T-helper 2 cell treated with Interferon-gamma antibody and Interleukin-4, amounts not matched to agents 100 ng/mL and 5 ng/mL, for 36 hours (primary cell): ENCODE data around the gene FBXW9. TPM values are rescaled to one million over a fixed set of nuclear protein-coding genes. Genes with fewer than 3 reads are reported as not detected.
"Not testable (repeated sequence)": the region's sequence is repeated elsewhere in the genome, so short reads cannot be mapped to it uniquely, and the experiment has no call there.

ENCODE experiments used
- intact Hi-C: fragments of 100-400 bp; cut with micrococcal nuclease; formaldehyde crosslinking; loops from one replicate; pipeline ENCODE4 v1.15.1; 2023
- total RNA-seq: library from RNA; stranded (reverse); gene quantifications from 2 replicates; pipeline ENCODE4 v1.2.3, GENCODE V29; 2022

The FBXW9 gene
- total RNA-seq, 1 donor from 2014 or later = 6.2 TPM

DNA sequence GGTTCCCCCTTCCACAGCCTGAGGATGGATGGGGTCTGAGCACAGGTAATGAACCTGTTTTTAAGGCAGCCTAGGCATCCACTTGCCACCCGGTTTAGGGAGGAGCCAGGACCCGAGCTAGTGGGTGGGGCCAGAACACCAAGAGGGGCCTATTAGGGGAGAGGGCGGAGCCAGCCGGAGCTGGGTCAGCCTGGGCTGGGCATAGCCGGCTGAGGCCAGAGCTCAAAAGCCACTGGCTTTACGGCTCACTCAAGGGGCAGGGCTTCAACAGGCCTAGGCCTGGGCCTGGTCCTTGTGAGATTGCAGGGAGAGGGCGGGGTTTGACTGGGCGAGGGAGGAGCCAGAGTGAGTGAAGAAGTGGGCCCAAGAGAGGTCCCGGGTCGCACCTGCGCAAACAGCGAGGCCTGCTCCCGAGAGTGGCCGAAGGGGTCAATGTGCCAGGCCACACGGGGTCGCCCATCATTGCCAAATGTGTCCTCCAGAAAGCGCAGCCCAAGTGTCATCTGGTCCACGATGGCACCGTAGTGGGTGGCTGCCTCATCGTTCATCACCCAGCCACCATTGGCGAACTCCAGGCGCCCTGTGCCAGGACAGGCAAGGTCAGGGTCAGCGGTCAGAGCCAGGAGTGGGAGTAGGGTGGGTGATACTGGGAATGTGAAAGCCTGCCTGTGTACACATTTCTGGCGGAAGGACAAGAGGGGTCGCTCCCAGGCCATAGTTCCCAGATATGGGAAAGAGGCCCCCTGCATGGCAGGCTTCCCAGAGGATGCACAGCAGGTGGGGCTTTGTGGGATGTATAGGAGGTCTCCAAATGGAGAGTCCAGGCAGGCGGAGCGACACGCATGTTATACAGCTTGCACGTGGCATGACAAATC lies 31.8 kb downstream of the FBXW9 start:
- intact Hi-C loops = loop anchor here (5.0 kb wide), 1 partner anchor 742 kb away; no protein-coding TSS in a partner anchor

DNA sequence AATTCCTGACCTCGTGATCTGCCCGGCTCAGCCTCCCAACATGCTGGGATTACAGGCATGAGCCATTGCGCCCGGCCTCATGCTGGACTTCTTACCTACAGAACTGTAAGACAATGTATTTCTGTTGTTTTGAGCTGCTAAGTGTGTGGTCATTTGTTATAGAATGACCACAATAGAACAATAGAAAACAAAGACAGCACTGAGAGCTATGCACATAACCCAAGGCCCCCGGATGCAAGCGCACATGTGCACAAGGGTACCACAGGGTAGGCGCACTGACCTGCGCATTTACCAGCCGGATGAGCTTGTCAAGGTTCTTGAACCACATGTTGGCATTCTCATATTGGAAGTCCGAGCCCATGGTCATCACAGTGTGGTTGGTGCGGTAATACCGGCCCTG lies 35.5 kb downstream of the FBXW9 start:
- intact Hi-C loops = no loop called here

DNA sequence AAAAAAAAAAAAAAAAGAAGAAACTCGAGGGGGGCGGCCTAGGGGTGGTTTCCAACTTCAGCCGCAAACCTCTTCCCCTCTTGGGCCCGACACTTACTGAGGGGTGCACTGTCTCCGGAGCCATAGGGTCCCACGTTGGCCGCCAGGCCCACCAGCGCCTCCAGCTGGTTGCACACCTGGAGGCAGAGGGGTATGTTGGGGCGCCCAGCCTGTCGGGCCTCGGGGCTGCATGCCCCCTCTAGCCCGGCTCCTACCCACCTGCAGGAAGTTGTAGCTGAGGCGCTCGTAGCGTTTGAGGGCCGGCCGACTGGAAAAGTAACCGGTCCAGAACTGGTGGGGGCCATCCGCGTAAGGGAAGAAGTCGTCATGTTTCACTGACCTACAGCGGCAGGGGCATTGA lies 38.5 kb downstream of the FBXW9 start:
- intact Hi-C loops = no loop called here

DNA sequence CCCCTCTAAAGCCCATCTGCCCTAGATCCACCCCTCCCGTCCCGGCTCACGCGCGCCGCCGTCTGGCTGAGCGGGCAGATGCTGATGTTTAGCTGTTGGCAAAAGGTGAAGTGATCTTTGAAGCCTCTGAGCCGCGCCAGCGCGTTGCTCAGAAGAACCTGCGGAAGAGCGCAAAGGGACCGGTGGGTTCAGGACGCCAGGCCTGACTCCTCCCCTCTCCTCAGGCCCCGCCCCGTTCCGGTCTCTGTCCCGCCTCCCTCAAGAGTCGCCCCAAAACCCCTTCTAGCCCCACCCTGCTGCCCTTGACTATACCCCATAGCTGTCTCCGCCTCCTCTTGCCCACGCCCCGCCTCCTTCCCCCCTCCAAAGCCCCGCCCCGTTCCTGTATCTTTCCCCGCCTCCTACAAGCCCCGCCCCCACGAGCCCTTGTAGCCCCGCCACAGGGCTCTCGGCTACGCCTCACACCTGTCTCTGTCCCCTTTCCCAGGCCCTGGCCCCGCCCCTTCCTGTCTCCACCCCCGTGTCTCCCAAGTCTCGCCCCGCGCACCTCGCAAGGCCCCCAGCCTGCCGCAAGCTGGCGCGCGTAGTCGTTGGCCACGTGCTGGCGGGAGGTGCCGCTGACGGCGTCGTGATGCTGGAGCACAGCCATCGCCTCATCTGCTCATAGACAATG lies 39.4 kb downstream of the FBXW9 start:
- intact Hi-C loops = no loop called here

DNA sequence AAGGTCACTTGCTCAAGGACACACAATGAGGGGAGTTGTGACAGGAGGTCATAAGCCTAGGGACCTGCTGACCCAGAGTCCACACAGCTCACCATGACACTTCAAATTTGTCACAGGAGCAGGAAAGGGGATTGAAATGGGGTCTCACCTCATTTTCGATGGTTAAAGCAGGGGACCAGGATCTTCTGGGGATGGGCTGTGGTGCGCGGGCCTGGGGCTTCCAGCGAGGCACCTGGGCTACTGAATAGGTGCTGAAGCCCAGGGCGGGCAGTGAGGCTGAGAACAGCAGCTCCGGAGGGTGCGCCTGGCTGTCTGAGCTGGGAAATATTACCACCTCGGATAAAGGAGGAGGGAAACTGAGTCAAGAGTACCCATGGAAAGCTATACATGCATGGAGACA lies 40.9 kb downstream of the FBXW9 start:
- intact Hi-C loops = no loop called here

DNA sequence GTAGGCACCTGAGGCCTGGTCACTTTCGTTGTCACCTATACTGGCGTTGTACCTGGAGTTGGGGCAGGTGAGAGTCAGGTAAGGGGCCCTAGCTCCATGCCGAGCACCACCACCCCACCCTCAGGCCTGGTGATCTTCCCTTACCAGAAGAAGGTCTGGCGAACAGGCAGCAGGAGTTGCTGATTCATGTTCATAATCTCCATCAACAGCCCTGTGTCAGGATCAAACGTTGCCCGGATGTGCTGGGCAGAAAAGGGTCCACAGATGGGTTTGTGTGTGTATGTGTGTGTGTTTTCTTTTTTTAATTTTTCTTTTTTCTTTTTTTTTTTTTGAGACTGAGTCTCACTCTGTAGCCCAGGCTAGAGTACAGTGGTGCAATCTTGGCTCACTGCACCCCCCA lies 44.2 kb downstream of the FBXW9 start:
- intact Hi-C loops = no loop called here

DNA sequence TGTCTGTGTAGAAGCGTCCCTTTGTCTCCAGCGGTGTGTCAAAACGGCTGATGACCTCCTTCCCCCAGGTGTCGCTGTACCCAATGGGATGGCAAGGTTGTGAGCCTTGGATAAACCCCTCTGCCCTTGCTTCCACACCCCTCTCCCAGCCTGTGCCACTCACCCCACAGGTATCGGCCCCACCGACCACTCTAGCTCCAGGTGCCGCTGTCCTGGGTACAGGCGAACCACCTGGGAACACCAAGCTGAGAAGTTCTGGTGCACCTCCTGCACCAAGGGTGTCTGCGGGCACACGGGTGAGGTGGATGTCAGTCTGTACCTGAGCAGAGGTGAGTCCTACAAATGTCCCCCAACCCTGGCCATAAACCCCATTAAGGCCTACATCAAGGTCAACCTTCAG lies 46.5 kb downstream of the FBXW9 start:
- intact Hi-C loops = no loop called here

DNA sequence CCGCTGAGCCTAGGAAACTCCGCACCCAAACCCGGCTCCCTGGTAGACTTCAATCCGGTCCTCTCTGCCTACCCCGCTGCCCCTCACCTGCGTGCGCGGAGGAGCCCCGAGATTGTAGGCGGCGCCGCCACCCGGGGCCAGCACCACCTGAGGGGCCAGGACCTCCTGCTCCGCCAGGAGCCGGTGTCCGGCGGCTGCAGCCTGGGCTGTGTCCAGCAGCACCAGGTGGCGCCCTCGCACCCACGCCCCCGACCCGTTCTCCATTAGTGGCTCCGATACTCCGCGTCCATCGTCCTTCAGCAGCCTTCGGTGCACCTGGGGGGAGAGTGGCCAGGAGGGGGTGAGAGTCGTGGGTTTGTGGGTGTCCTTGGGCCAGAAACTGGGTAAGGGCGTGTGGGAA lies 48.3 kb downstream of the FBXW9 start:
- intact Hi-C loops = no loop called here

DNA sequence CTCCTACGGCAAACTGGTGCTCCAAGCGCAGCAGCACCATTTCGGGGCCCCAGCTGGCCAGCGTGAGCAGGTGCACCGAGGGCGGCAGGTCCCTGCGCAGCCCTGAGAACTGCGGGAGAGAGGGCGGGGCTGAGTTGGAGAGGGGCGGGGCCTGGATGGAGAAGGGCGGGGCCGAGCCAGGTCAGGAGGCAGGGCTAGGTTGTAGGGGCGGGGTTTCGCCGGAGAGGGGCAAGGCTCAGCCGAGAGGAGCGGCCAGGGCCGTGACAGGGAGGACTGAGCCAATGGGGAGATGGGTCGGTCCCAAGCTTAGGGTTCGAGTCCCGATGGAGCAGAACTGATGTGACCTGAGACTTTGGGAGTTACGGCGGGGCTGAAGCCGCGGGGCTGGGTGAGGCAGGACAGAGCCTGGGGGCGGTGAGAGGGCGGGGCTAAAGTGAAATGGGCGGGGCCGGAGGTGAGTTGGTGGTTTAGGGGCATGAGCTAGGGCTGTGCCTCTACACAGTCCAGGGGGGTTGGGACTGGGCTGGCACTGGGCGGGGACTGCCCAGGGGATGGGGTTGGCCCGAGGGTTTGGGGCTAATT lies 48.9 kb downstream of the FBXW9 start:
- intact Hi-C loops = no loop called here

DNA sequence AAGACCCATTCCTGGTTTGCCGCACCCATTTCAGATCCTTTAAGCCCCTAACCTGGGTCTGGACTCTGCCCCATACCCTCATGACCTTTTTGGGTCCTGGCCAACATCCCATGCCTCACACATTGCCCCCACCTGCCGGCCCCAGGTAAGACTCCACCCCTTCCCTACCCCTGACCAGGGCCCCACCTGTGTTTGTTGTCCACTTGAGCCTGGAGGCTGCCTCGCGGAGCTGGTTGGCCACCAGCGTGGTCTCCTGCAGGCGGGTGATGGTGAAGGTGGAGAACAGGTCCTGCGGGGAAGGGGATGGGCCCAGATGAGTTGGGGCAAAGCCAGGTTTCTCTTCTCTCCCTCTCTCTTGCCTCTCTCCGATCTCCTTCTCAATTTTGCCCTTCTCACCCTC lies 49.4 kb downstream of the FBXW9 start:
- intact Hi-C loops = no loop called here

DNA sequence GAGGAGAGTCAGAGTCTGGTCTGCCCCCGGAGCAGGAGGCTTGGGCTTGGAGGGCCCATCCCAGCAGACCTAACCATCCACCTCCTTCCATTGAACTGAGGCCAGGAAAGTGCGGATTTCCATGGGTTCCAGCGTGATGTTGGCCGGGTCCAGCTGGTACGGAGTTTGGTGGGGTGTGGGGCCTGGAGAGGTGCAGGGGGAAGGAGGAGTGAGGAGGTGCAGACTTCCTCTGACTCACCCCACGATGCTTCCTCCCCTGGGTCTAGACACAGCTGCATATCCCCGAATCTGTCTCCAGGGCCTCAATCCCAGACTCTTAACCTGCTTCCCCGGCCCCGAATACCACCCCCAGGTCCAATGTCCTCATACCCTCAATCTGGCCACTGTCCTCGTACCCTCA lies 49.9 kb downstream of the FBXW9 start:
- intact Hi-C loops = no loop called here

DNA sequence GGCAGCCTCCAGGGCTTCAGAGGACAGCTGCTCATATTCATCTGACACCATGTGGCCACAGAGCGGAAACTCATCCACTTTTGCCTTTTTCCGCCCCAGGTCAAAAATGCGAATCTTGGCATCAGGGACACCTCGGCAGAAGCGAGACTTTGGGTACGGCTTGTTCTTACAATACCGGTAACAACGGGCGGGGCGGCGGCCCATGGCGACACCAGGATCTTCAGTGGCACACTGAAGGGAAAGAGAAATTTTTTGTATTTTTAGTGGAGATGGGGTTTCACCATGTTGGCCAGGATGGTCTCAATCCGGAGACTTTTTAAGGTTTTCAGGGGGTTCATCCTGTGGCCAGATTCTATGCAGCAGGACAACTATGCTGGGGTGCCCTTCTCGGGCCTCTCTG lies 52.7 kb downstream of the FBXW9 start:
- intact Hi-C loops = not testable (repeated sequence)

DNA sequence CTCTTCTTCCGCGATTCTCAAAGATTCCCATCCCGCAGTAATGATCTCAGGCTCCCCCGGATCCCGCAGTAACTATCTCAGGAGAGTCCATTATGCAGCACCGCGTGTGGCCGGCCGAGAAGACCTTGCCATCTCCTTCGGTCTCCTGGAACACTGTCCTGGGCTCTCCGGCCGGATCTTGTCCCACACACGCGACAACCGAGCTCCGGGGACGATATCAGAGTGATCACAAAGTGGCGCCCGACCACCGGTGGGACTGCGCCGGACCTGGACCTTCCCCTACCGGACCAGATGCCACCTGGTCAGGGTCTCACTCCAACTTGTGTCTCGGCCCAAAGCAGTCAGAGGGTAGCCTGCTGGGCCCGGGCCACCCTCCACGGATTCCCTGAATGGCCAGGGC lies 53.9 kb downstream of the FBXW9 start:
- intact Hi-C loops = no loop called here

DNA sequence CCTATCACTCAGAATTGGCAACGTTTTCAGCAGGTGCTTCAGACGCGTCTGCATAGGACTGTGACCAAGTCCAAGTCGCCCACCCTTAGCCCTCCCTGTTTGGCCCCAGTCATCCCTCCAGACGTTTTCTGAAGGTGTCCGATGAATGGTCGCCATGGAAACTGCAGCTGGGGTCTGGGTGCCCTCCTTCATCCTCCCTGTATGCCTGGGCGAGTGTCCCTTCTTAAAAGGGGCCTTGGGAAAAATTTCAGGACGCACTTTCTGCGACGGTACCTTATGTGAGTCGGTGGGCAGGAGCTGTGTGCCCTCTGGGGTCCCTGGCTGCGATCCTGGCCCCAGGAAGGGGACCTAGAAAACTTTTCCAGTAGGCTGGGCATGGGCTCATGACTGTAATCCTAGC lies 55.0 kb downstream of the FBXW9 start:
- intact Hi-C loops = no loop called here

DNA sequence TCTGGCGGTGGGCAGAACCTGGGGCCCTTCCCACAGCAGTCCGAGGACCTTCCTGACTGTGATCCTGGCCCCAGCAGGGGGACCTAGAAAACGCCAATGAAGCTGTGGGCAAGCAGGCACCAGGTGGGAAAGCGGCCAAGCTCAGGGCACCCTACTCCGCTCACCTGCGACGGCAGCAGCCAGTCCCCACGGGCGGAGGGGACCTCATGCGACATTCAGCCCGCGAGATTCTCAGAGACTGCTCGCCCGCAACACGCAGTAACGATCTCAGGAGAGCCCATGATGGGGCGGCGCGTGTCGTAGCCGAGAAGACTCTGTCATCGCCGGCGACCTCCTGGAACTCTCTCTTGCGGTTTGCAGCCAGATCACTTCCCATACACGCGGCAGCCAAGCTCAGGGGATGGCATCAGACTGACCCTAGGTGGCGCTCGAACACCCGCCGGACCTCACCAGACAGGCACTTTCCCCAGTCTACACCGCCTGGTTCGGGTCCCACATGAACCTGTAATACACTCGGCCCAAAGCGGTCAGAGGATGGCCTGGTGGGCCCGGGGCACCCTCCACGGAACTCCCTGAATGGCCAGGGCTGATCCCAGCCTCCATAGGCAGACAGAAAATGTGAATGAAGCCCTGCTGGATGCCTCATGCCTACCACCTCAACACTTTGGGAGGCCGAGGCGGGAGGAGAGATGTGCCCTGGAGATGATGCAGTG lies 56.4 kb downstream of the FBXW9 start:
- intact Hi-C loops = loop anchor here (1.0 kb wide), 2 partner anchors 26 to 27 kb away; partner anchors contain the start of genes MAN2B1 and WDR83

Other genes with a start within 250 kb of the FBXW9 start
- 1.2 and 1.9 TPM in 2 replicates for gene ZNF709, start 211.8 kb downstream of the FBXW9 start, total RNA-seq
- gene ZNF564, start 145.1 kb downstream of the FBXW9 start, total RNA-seq = 10.1 and 12.1 TPM in 2 replicates
- gene ZNF490, start 85.8 kb downstream of the FBXW9 start, total RNA-seq = 13.2 TPM in 2 replicates
- 30.6 and 34.4 TPM in 2 replicates for gene ZNF791, start 85.7 kb downstream of the FBXW9 start, total RNA-seq
- gene MAN2B1, start 29.9 kb downstream of the FBXW9 start, total RNA-seq = 120 and 134 TPM in 2 replicates
- 18.4 and 18.6 TPM in 2 replicates for gene WDR83, start 29.8 kb downstream of the FBXW9 start, total RNA-seq
- 94.8 and 101 TPM in 2 replicates for gene DHPS, start 14.8 kb downstream of the FBXW9 start, total RNA-seq
- gene GNG14, start 8.6 kb downstream of the FBXW9 start, total RNA-seq = not detected in 2 replicates
- 82.2 and 84.3 TPM in 2 replicates for gene TNPO2, start 27.3 kb upstream of the FBXW9 start, total RNA-seq
- gene TRIR, start 38.1 kb upstream of the FBXW9 start, total RNA-seq = 176 and 181 TPM in 2 replicates
- gene GET3, start 40.9 kb upstream of the FBXW9 start, total RNA-seq = 61.5 and 68.5 TPM in 2 replicates
- gene BEST2, start 55.2 kb upstream of the FBXW9 start, total RNA-seq = not detected in 2 replicates
- gene HOOK2, start 78.9 kb upstream of the FBXW9 start, total RNA-seq = 12.0 and 14.6 TPM in 2 replicates
- 101 and 105 TPM in 2 replicates for gene JUNB, start 94.9 kb upstream of the FBXW9 start, total RNA-seq
- gene PRDX2, start 105.2 kb upstream of the FBXW9 start, total RNA-seq = 278 and 282 TPM in 2 replicates
- gene THSD8, start 105.4 kb upstream of the FBXW9 start, total RNA-seq = 26.6 and 29.4 TPM in 2 replicates
- 33.9 and 35.1 TPM in 2 replicates for gene RNASEH2A, start 110.0 kb upstream of the FBXW9 start, total RNA-seq
- gene RTBDN, start 137.9 kb upstream of the FBXW9 start, total RNA-seq = not detected in 2 replicates
- gene MAST1, start 141.9 kb upstream of the FBXW9 start, total RNA-seq = 0.73 and 1.0 TPM in 2 replicates
- gene DNASE2, start 184.8 kb upstream of the FBXW9 start, total RNA-seq = 22.6 and 22.7 TPM in 2 replicates
- gene KLF1, start 190.6 kb upstream of the FBXW9 start, total RNA-seq = 0.11 and 0.32 TPM in 2 replicates
- 40.9 and 43.2 TPM in 2 replicates for gene GCDH, start 194.5 kb upstream of the FBXW9 start, total RNA-seq
- 2.5 and 3.8 TPM in 2 replicates for gene SYCE2, start 222.7 kb upstream of the FBXW9 start, total RNA-seq
- 100 TPM in 2 replicates for gene FARSA, start 237.1 kb upstream of the FBXW9 start, total RNA-seq
- 1,104 and 1,112 TPM in 2 replicates for gene CALR, start 242.0 kb upstream of the FBXW9 start, total RNA-seq
- gene RAD23A, start 249.2 kb upstream of the FBXW9 start, total RNA-seq = 115 and 119 TPM in 2 replicates